ENCODE results near the gene DEXI.
"Not testable (repeated sequence)": the region's sequence is repeated elsewhere in the genome, so short reads cannot be mapped to it uniquely, and the experiment has no call there.

DEXI gene

GRCh38 chr16:10935226-10935915 is 6.9 kb downstream of the DEXI start:
- Histone ChIP-seq H3K4me1 (ENCODE audit: control insufficient read depth, insufficient read depth, low read length) (peaks cover under 1% of the 10 kb centered on the region; the same call in 1 of the 2 replicates), H3K4me3 (ENCODE audit: low read length) (no peak overlapping the region), H3K27me3 (ENCODE audit: control insufficient read depth, insufficient read depth, low read length) (no peaks in the 10 kb centered on the region), H3K36me3 (ENCODE audit: control insufficient read depth, insufficient read depth, low read length) (0 out of 2 replicates have a peak, but pooled peaks cover 4% of the 10 kb centered on the region), H3K9me3 (ENCODE audit: control insufficient read depth, insufficient read depth, low read length) (no peaks in the 10 kb centered on the region), H3K27ac (ENCODE audit: low read length) (no peak overlapping the region)
- DNase-seq (ENCODE audit: low read depth, low spot score): no peak
- WGBS (ENCODE audit: insufficient coverage, insufficient read length): no CpG with 5 or more reads among the region's 7 CpGs

- 0 out of 2 replicates have a peak, but pooled peaks cover 4% of the 10 kb centered on the region for H3K36me3 ChIP-seq (ENCODE audit: control insufficient read depth, insufficient read depth, low read length)
- H3K4me3 ChIP-seq (ENCODE audit: low read length): no peak overlapping the region
- no peak for DNase-seq (ENCODE audit: low read depth, low spot score)
- no peak overlapping the region for H3K27ac ChIP-seq (ENCODE audit: low read length)
- no peaks in the 10 kb centered on the region for H3K27me3 ChIP-seq (ENCODE audit: control insufficient read depth, insufficient read depth, low read length)
- WGBS (ENCODE audit: insufficient coverage, insufficient read length): no CpG with 5 or more reads among the region's 13 CpGs
- no peaks in the 10 kb centered on the region for H3K9me3 ChIP-seq (ENCODE audit: control insufficient read depth, insufficient read depth, low read length)
- no peaks in the 10 kb centered on the region for H3K4me1 ChIP-seq (ENCODE audit: control insufficient read depth, insufficient read depth, low read length)
These were observed 7.8 kb downstream of the DEXI start for GRCh38 chr16:10934325-10935107.

GRCh38 chr16:10933865-10934264 is 8.4 kb downstream of the DEXI start:
- Histone ChIP-seq H3K27ac (ENCODE audit: low read length) (no peak overlapping the region), H3K9me3 (ENCODE audit: control insufficient read depth, insufficient read depth, low read length) (no peaks in the 10 kb centered on the region), H3K36me3 (ENCODE audit: control insufficient read depth, insufficient read depth, low read length) (0 out of 2 replicates have a peak, but pooled peaks cover 4% of the 10 kb centered on the region), H3K27me3 (ENCODE audit: control insufficient read depth, insufficient read depth, low read length) (no peaks in the 10 kb centered on the region), H3K4me3 (ENCODE audit: low read length) (no peak overlapping the region), H3K4me1 (ENCODE audit: control insufficient read depth, insufficient read depth, low read length) (no peaks in the 10 kb centered on the region)
- WGBS (ENCODE audit: insufficient coverage, insufficient read length): no CpG with 5 or more reads among the region's 8 CpGs
- DNase-seq (ENCODE audit: low read depth, low spot score): no peak

GRCh38 chr16:10932959-10933710 is 9.1 kb downstream of the DEXI start:
- DNase-seq (ENCODE audit: low read depth, low spot score): no peak
- Histone ChIP-seq H3K4me3 (ENCODE audit: low read length) (no peak overlapping the region), H3K9me3 (ENCODE audit: control insufficient read depth, insufficient read depth, low read length) (no peaks in the 10 kb centered on the region), H3K27me3 (ENCODE audit: control insufficient read depth, insufficient read depth, low read length) (no peaks in the 10 kb centered on the region), H3K27ac (ENCODE audit: low read length) (no peak overlapping the region), H3K4me1 (ENCODE audit: control insufficient read depth, insufficient read depth, low read length) (no peaks in the 10 kb centered on the region), H3K36me3 (ENCODE audit: control insufficient read depth, insufficient read depth, low read length) (0 out of 2 replicates have a peak, but pooled peaks cover 4% of the 10 kb centered on the region)
- no CpG with 5 or more reads among the region's 11 CpGs for WGBS (ENCODE audit: insufficient coverage, insufficient read length)

- no peak for DNase-seq (ENCODE audit: low read depth, low spot score)
- Histone ChIP-seq H3K36me3 (ENCODE audit: control insufficient read depth, insufficient read depth, low read length) (0 out of 2 replicates have a peak, but pooled peaks cover 4% of the 10 kb centered on the region), H3K4me1 (ENCODE audit: control insufficient read depth, insufficient read depth, low read length) (no peaks in the 10 kb centered on the region), H3K9me3 (ENCODE audit: control insufficient read depth, insufficient read depth, low read length) (no peaks in the 10 kb centered on the region), H3K27ac (ENCODE audit: low read length) (no peak overlapping the region), H3K27me3 (ENCODE audit: control insufficient read depth, insufficient read depth, low read length) (no peaks in the 10 kb centered on the region), H3K4me3 (ENCODE audit: low read length) (no peak overlapping the region)
- WGBS (ENCODE audit: insufficient coverage, insufficient read length): no CpG with 5 or more reads among the region's 11 CpGs
These were observed 10.2 kb downstream of the DEXI start for GRCh38 chr16:10931977-10932632.

- Histone ChIP-seq H3K36me3 (ENCODE audit: control insufficient read depth, insufficient read depth, low read length) (0 out of 2 replicates have a peak, but pooled peaks cover 4% of the 10 kb centered on the region), H3K4me3 (ENCODE audit: low read length) (no peak overlapping the region), H3K27me3 (ENCODE audit: control insufficient read depth, insufficient read depth, low read length) (no peaks in the 10 kb centered on the region), H3K4me1 (ENCODE audit: control insufficient read depth, insufficient read depth, low read length) (no peaks in the 10 kb centered on the region), H3K27ac (ENCODE audit: low read length) (no peak overlapping the region), H3K9me3 (ENCODE audit: control insufficient read depth, insufficient read depth, low read length) (no peaks in the 10 kb centered on the region)
- no peak for DNase-seq (ENCODE audit: low read depth, low spot score)
- WGBS (ENCODE audit: insufficient coverage, insufficient read length): no CpG with 5 or more reads among the region's 7 CpGs
These were observed 11.1 kb downstream of the DEXI start for GRCh38 chr16:10931134-10931533.

- no peak for DNase-seq (ENCODE audit: low read depth, low spot score)
- H3K4me1 ChIP-seq (ENCODE audit: control insufficient read depth, insufficient read depth, low read length): no peaks in the 10 kb centered on the region
- H3K36me3 ChIP-seq (ENCODE audit: control insufficient read depth, insufficient read depth, low read length): 0 out of 2 replicates have a peak, but pooled peaks cover 4% of the 10 kb centered on the region
- WGBS (ENCODE audit: insufficient coverage, insufficient read length): no CpG with 5 or more reads among the region's 2 CpGs
- H3K9me3 ChIP-seq (ENCODE audit: control insufficient read depth, insufficient read depth, low read length): no peaks in the 10 kb centered on the region
- no peak overlapping the region for H3K27ac ChIP-seq (ENCODE audit: low read length)
- no peaks in the 10 kb centered on the region for H3K27me3 ChIP-seq (ENCODE audit: control insufficient read depth, insufficient read depth, low read length)
- no peak overlapping the region for H3K4me3 ChIP-seq (ENCODE audit: low read length)
These were observed 11.5 kb downstream of the DEXI start for GRCh38 chr16:10930755-10931093.

- no peaks in the 10 kb centered on the region for H3K27me3 ChIP-seq (ENCODE audit: control insufficient read depth, insufficient read depth, low read length)
- H3K36me3 ChIP-seq (ENCODE audit: control insufficient read depth, insufficient read depth, low read length): 0 out of 2 replicates have a peak, but pooled peaks cover 4% of the 10 kb centered on the region
- no CpG with 5 or more reads among the region's 15 CpGs for WGBS (ENCODE audit: insufficient coverage, insufficient read length)
- no peak for DNase-seq (ENCODE audit: low read depth, low spot score)
- H3K4me3 ChIP-seq (ENCODE audit: low read length): no peak overlapping the region
- H3K27ac ChIP-seq (ENCODE audit: low read length): no peak overlapping the region
- no peaks in the 10 kb centered on the region for H3K9me3 ChIP-seq (ENCODE audit: control insufficient read depth, insufficient read depth, low read length)
- H3K4me1 ChIP-seq (ENCODE audit: control insufficient read depth, insufficient read depth, low read length): no peaks in the 10 kb centered on the region
These were observed 12.2 kb downstream of the DEXI start for GRCh38 chr16:10929853-10930754.

- DNase-seq (ENCODE audit: low read depth, low spot score); H3K4me3 ChIP-seq (ENCODE audit: low read length); H3K4me1 ChIP-seq (ENCODE audit: control insufficient read depth, insufficient read depth, low read length); H3K27ac ChIP-seq (ENCODE audit: low read length); H3K9me3 ChIP-seq (ENCODE audit: control insufficient read depth, insufficient read depth, low read length); H3K36me3 ChIP-seq (ENCODE audit: control insufficient read depth, insufficient read depth, low read length); H3K27me3 ChIP-seq (ENCODE audit: control insufficient read depth, insufficient read depth, low read length): not testable (repeated sequence)
- no CpG with 5 or more reads among the region's 12 CpGs for WGBS (ENCODE audit: insufficient coverage, insufficient read length)
These were observed 13.2 kb downstream of the DEXI start for GRCh38 chr16:10929097-10929496.
